SJSA1 (cell line): Measurements from ENCODE around the gene BOC. TPM values are rescaled to one million over a fixed set of nuclear protein-coding genes. Genes with fewer than 3 reads are reported as not detected.

Experiments
- DNase-seq, 2 experiments: peaks; one replicate each; pipeline ENCODE4 v3.0.0-alpha.2; 2015 to 2020; ENCODE audit warnings: low spot score in 2 of 2, low read depth in 1 of 2
- H3K27ac ChIP-seq: fragments of 250-450 bp; sonication (Bioruptor Pico); 2 replicates; pipeline ENCODE4 v1.5.1; 2020; ENCODE audit warnings: mild to moderate bottlenecking, moderate library complexity
- H3K27me3 ChIP-seq: fragments of 250-450 bp; sonication (Bioruptor Pico); replicated peaks from 2 replicates; pipeline ENCODE4 v1.5.1; 2020; ENCODE audit warnings: mild to moderate bottlenecking, moderate library complexity
- H3K36me3 ChIP-seq: fragments of 250-450 bp; sonication (Bioruptor Pico); 2 replicates; pipeline ENCODE4 v1.5.1; 2020; ENCODE audit warnings: mild to moderate bottlenecking
- H3K4me1 ChIP-seq: fragments of 250-450 bp; sonication (Bioruptor Pico); replicated peaks from 2 replicates; pipeline ENCODE4 v1.6.1; 2021; ENCODE audit warnings: mild to moderate bottlenecking
- H3K4me3 ChIP-seq: fragments of 250-450 bp; sonication (Bioruptor Pico); 2 replicates; pipeline ENCODE4 v1.5.1; 2020; ENCODE audit warnings: mild to moderate bottlenecking
- H3K9me3 ChIP-seq: fragments of 250-450 bp; sonication (Bioruptor Pico); replicated peaks from 2 replicates; pipeline ENCODE4 v1.5.1; 2020; ENCODE audit warnings: mild to moderate bottlenecking
- total RNA-seq: library from RNA; depleted of rRNA; stranded (reverse); fragments of >200 nt; shearing (Covaris generic); gene quantifications from 2 replicates; pipeline ENCODE4 v1.2.3, GENCODE V29; 2014

Gene BOC
- total RNA-seq, 1 experiment from 2014 or later: 0.26 TPM

DNA sequence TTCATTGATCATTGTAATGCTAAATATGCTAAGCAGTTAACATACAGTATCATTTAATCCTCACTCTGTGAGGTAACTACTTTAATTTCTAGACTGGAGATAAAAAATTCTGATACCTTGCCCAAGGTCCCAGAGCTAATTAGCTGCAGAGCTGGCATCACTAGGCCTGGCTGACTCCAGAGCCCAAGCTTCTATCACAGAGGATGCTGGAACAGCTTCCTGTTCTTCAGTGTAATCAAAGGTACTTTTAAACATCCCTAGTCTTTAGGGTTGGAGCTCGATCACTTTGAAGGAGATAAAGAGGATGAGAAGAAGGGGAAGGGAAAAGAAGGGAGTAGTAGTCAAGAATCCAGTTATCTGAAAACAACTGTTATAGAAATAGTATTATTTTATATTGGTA lies 37.1 kb upstream of the BOC start:
- DNase-seq: no peak
- Histone ChIP-seq H3K9me3 (no peaks in the 10 kb centered on the region), H3K27me3 (no peaks in the 10 kb centered on the region), H3K36me3 (no peaks in the 10 kb centered on the region), H3K4me3 (no peak overlapping the region), H3K27ac (no peak overlapping the region), H3K4me1 (no peaks in the 10 kb centered on the region)

GRCh38 chr3:113174801-113175485 lies 36.4 kb upstream of the BOC start:
- H3K27ac ChIP-seq: no peak overlapping the region
- no peak for DNase-seq

GRCh38 chr3:113177526-113177925 lies 33.8 kb upstream of the BOC start:
- Histone ChIP-seq H3K27ac (no peak overlapping the region), H3K36me3 (no peaks in the 10 kb centered on the region), H3K4me1 (no peaks in the 10 kb centered on the region), H3K9me3 (no peaks in the 10 kb centered on the region), H3K4me3 (no peak overlapping the region), H3K27me3 (no peaks in the 10 kb centered on the region)
- DNase-seq: no peak

More at GRCh38 chr3:113174801-113175485, 36.4 kb upstream of the BOC start:
- Histone ChIP-seq H3K9me3 (no peaks in the 10 kb centered on the region), H3K4me3 (no peak overlapping the region), H3K4me1 (no peaks in the 10 kb centered on the region), H3K27me3 (no peaks in the 10 kb centered on the region), H3K36me3 (no peaks in the 10 kb centered on the region)

- DNase-seq: no peak
- Histone ChIP-seq H3K36me3 (no peaks in the 10 kb centered on the region), H3K4me3 (no peak overlapping the region), H3K9me3 (no peaks in the 10 kb centered on the region), H3K4me1 (no peaks in the 10 kb centered on the region), H3K27ac (no peak overlapping the region), H3K27me3 (no peaks in the 10 kb centered on the region)
These were observed 32.0 kb upstream of the BOC start for GRCh38 chr3:113179235-113179824.

DNA sequence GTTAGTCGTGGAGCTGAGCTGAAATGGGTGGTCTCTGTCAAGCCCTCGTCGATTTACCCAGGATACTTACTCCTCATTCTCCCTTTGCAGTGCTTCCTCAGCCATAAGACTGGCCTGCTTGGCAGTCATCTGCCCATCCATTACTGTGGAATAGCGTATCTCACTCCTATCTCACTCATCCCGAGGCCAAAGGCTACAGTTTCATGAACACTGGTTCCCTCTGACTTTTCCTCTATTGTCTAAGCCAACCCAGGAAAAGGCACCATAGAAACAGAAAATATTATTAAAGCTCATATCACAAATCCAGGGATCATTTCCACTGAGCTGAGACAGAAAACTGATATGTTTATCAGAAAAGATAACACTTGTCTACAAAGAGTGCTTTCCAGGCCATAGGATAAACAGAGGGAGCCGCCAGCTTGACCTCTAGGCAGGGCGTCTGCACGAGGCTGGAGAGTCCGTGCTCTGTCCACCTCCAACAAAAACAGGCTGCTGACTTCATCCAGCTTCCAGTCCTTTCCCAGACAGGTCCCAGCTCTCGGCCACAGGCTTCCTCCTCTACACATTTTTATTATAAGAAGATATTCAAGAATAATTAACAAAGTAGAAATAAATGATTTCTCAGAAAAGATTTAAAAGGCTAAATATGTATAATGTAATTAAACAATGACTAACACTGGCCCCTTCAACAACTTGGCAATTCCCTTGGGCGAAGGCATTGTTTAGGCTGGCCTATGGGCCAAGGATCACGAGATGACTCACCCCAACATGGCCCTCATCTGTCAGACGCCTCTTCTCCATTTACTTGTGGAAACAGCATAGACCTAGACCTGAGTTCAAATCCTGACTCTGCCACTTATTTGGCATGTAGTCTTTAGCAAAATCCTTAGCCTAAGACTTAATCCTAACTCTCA lies 27.4 kb upstream of the BOC start:
- Histone ChIP-seq H3K27me3 (no peaks in the 10 kb centered on the region), H3K9me3 (peaks cover 7% of the 10 kb centered on the region), H3K4me1 (no peaks in the 10 kb centered on the region), H3K4me3 (no peak overlapping the region), H3K27ac (no peak overlapping the region), H3K36me3 (no peaks in the 10 kb centered on the region)
- no peak for DNase-seq

DNA sequence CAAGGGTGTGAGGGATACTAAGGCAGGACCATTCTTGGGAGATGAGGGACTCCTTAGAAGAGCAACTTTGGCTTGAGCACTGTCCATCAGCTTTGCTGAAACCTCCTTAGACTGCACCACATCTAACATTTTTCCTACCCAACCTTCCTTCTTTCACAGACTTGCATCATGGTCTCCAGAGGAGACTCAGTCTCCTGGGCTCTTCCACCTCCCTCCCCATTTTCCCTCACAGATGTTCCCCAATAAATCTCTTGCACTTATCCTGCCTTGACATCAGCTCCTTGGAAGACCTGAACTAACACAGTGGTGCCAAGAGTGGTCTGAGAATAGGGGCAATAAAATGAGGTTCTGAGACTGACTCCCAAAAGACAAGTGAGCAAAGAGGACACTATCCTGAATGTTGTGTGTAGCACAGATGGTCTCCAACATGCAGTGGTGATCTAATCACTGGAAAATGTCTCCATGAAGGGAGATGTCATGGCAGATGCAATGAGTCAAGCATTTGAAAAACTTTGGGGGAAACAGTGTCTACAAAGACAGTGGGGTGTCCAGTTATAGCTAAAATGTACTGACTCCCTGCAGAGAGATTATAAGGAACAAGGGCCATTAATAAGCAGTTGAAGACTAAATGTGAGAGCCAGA lies 26.0 kb upstream of the BOC start:
- H3K27me3 ChIP-seq: no peaks in the 10 kb centered on the region
- H3K4me1 ChIP-seq: no peaks in the 10 kb centered on the region
- no peak overlapping the region for H3K27ac ChIP-seq
- DNase-seq: no peak
- H3K4me3 ChIP-seq: no peak overlapping the region
- no peaks in the 10 kb centered on the region for H3K36me3 ChIP-seq
- H3K9me3 ChIP-seq: peaks cover 7% of the 10 kb centered on the region

- Histone ChIP-seq H3K27ac (no peak overlapping the region), H3K4me3 (no peak overlapping the region), H3K36me3 (no peaks in the 10 kb centered on the region), H3K9me3 (peaks cover 7% of the 10 kb centered on the region), H3K4me1 (no peaks in the 10 kb centered on the region), H3K27me3 (no peaks in the 10 kb centered on the region)
- DNase-seq: no peak
These were observed 24.8 kb upstream of the BOC start for GRCh38 chr3:113186566-113186965.

DNA sequence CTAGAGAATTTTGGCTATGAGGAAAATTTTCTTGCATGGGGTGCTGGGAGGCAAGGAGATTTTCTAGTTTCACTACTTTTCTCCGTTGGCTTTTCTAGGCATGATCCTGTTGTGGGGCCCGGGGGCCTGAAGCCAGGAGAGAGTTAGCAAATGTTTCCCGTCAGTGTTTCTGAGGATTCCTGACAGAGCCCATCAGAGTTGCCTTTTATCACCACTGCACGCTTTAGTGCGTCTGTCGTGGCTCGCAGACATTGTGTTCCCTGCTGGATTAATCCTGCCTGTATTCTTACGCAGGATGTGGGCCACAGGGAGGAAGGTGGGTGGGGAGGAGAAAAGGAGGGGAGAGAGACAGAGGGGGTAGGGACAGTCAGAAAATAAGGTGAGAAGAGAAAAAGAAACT lies 18.1 kb upstream of the BOC start:
- no peak for DNase-seq
- H3K4me1 ChIP-seq: no peaks in the 10 kb centered on the region
- no peaks in the 10 kb centered on the region for H3K36me3 ChIP-seq
- no peaks in the 10 kb centered on the region; the same call in 1 of the 2 replicates for H3K9me3 ChIP-seq
- H3K27me3 ChIP-seq: no peaks in the 10 kb centered on the region
- no peak overlapping the region for H3K27ac ChIP-seq
- no peak overlapping the region for H3K4me3 ChIP-seq

GRCh38 chr3:113193719-113194118 lies 17.6 kb upstream of the BOC start:
- H3K36me3 ChIP-seq: no peaks in the 10 kb centered on the region
- no peak overlapping the region for H3K4me3 ChIP-seq
- H3K9me3 ChIP-seq: no peaks in the 10 kb centered on the region
- DNase-seq: no peak
- no peaks in the 10 kb centered on the region for H3K27me3 ChIP-seq
- H3K27ac ChIP-seq: no peak overlapping the region
- no peaks in the 10 kb centered on the region for H3K4me1 ChIP-seq

DNA sequence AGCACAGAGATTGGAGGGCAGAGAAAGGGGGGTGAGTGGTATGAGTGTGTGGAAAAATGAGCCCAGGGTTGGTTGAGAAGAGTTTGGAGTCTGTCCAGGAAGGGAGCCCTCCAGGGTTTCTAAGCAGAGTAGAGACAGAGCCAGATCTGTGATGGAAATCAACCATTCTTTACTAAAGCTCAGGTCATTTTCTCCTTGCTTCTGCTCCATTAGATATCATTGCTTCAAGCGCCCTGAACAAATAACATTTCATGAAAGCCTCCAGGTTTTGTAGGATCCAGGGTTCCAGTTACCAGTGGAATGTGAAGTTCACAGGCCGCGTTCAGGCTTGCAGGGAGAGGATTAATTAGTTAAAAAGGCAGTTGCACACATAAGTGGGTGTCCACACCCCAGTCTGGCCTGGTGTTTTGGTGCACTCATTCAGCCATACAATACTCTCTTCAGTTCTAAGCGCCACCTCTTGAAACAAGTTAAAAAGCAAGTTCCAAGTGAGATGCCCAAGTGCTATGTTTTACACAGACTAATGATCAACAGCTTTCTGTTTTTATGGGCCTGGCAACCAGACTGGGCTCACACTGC lies 16.4 kb upstream of the BOC start:
- Histone ChIP-seq H3K27ac (no peak overlapping the region), H3K36me3 (no peaks in the 10 kb centered on the region), H3K4me1 (no peaks in the 10 kb centered on the region), H3K27me3 (no peaks in the 10 kb centered on the region), H3K4me3 (no peak overlapping the region), H3K9me3 (no peaks in the 10 kb centered on the region)
- no peak for DNase-seq

DNA sequence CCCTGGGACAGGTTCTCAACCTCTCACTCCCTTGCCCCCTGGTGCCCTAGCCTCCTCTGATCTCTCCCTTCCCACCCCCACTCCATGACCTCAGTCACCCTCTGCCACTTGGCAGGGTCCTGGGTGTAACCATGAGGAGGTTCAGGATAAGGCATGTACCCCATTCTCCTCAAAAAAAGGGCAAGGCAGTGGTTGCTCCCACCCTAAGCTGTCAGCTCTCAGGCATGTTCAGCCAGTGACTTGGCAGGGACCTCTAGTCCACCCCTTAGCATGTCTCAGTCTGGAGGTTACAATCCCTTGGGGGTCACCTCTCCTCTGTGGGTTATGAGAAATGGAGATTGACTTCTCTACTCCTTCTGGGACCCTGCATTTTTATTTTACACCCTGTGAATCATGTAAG lies 11.0 kb upstream of the BOC start:
- Histone ChIP-seq H3K27ac (no peak overlapping the region), H3K9me3 (no peaks in the 10 kb centered on the region), H3K4me1 (no peaks in the 10 kb centered on the region), H3K27me3 (peaks cover 7% of the 10 kb centered on the region), H3K4me3 (no peak overlapping the region), H3K36me3 (no peaks in the 10 kb centered on the region)
- no peak for DNase-seq

GRCh38 chr3:113200946-113201345 lies 10.4 kb upstream of the BOC start:
- no peaks in the 10 kb centered on the region for H3K36me3 ChIP-seq
- H3K4me3 ChIP-seq: no peak overlapping the region
- no peaks in the 10 kb centered on the region for H3K4me1 ChIP-seq
- H3K9me3 ChIP-seq: no peaks in the 10 kb centered on the region
- no peak for DNase-seq
- peaks cover 7% of the 10 kb centered on the region for H3K27me3 ChIP-seq
- no peak overlapping the region for H3K27ac ChIP-seq

GRCh38 chr3:113204371-113204770 lies 7.0 kb upstream of the BOC start:
- Histone ChIP-seq H3K9me3 (no peaks in the 10 kb centered on the region), H3K4me1 (no peaks in the 10 kb centered on the region), H3K27me3 (peaks cover 11% of the 10 kb centered on the region), H3K4me3 (no peak overlapping the region), H3K27ac (no peak overlapping the region), H3K36me3 (no peaks in the 10 kb centered on the region)
- DNase-seq: no peak
